AG04450 (cell line): Measurements from ENCODE around the gene COL21A1. TPM values are rescaled to one million over a fixed set of nuclear protein-coding genes. Genes with fewer than 3 reads are reported as not detected.

Experiments
- CTCF ChIA-PET: fragments of 300-600, 350-600 bp; formaldehyde crosslinking; extraction: SDS; loops from one replicate; lab custom pipeline; 2022; ENCODE audit warnings: antibody characterized with exemption, inconsistent platforms; lab: Charles Lee
- POLR2A ChIA-PET: fragments of 350-600 bp; formaldehyde crosslinking; extraction: SDS; loops from one replicate; lab custom pipeline; 2021; ENCODE audit warnings: antibody characterized with exemption, inconsistent platforms; lab: Yijun Ruan, JAX
- DNase-seq: peaks from one replicate; pipeline ENCODE4 v3.0.0-alpha.2; 2011; ENCODE audit warnings: low read depth, low spot score
- H3K27ac ChIP-seq: one replicate; pipeline ENCODE4 v1.5.1; 2012; ENCODE audit warnings: low read depth, low read length, control low read depth
- H3K27me3 ChIP-seq: one replicate; pipeline ENCODE4 v1.6.0; 2012; ENCODE audit warnings: low read length; ENCODE audit not compliant: control insufficient read depth, insufficient read depth
- H3K4me3 ChIP-seq: 2 replicates; pipeline ENCODE4 v1.5.1; 2011; ENCODE audit warnings: mild to moderate bottlenecking, low read depth, low read length, control low read depth
- H3K9me3 ChIP-seq: 2 replicates; pipeline ENCODE4 v1.5.1; 2012; ENCODE audit warnings: low read length; ENCODE audit not compliant: control insufficient read depth, insufficient read depth
- CTCF ChIP-seq: IDR thresholded peaks from 2 replicates; pipeline ENCODE4 v1.5.1; 2011; ENCODE audit warnings: low read depth, low read length, control low read depth, inconsistent platforms
- polyA plus RNA-seq: library from polyadenylated mRNA; depleted of rRNA; stranded (reverse); fragments of >200 nt; gene quantifications from 2 replicates; pipeline ENCODE4 v1.2.3, GENCODE V29; 2011

The COL21A1 gene
- polyA plus RNA-seq, 1 experiment, result 0.40 TPM

GRCh38 chr6:56026455-56027180 lies 220.8 kb downstream of the COL21A1 start:
- DNase-seq, result no peak
- no peak overlapping the region for H3K27ac ChIP-seq
- H3K9me3 ChIP-seq, result no peaks in the 10 kb centered on the region
- POLR2A ChIA-PET, result interaction anchor here (0.6 kb wide), 1 partner anchor 882 kb away, joined by 5 read pairs; no protein-coding TSS in a partner anchor
- CTCF ChIA-PET, result no interaction called here
- H3K4me3 ChIP-seq, result no peak overlapping the region
- TF ChIP-seq CTCF, result no peak
- no peaks in the 10 kb centered on the region for H3K27me3 ChIP-seq

GRCh38 chr6:56025795-56026194 lies 221.6 kb downstream of the COL21A1 start:
- TF ChIP-seq CTCF, result no peak
- Histone ChIP-seq H3K4me3 (no peak overlapping the region), H3K9me3 (no peaks in the 10 kb centered on the region), H3K27ac (no peak overlapping the region), H3K27me3 (no peaks in the 10 kb centered on the region)
- CTCF ChIA-PET, result no interaction called here
- DNase-seq, result no peak
- POLR2A ChIA-PET, result no interaction called here

- no peak for TF ChIP-seq CTCF
- no peaks in the 10 kb centered on the region for H3K27me3 ChIP-seq
- POLR2A ChIA-PET, result no interaction called here
- no peaks in the 10 kb centered on the region for H3K9me3 ChIP-seq
- H3K4me3 ChIP-seq, result no peak overlapping the region
- CTCF ChIA-PET, result interaction anchor here (3.5 kb wide), 1 partner anchor 267 kb away, joined by 17 read pairs; no protein-coding TSS in a partner anchor
- H3K27ac ChIP-seq, result no peak overlapping the region
- no peak for DNase-seq
These were observed 222.4 kb downstream of the COL21A1 start for GRCh38 chr6:56024931-56025330.

GRCh38 chr6:56023829-56024228 lies 223.6 kb downstream of the COL21A1 start:
- TF ChIP-seq CTCF, result no peak
- no peak overlapping the region for H3K4me3 ChIP-seq
- POLR2A ChIA-PET, result interaction anchor here (0.6 kb wide), 1 partner anchor 1970 kb away, joined by 6 read pairs; no protein-coding TSS in a partner anchor
- H3K27me3 ChIP-seq, result no peaks in the 10 kb centered on the region
- DNase-seq, result no peak
- no peaks in the 10 kb centered on the region for H3K9me3 ChIP-seq
- H3K27ac ChIP-seq, result no peak overlapping the region
- CTCF ChIA-PET, result interaction anchor here (0.6 to 3.5 kb wide), 2 partner anchors 43 to 268 kb away, joined by 3 to 17 read pairs; no protein-coding TSS in a partner anchor

GRCh38 chr6:56022678-56023077 lies 224.7 kb downstream of the COL21A1 start:
- H3K27ac ChIP-seq, result no peak overlapping the region
- no peak for DNase-seq
- no peak overlapping the region for H3K4me3 ChIP-seq
- TF ChIP-seq CTCF, result no peak
- ChIA-PET CTCF (interaction anchor here (1.0 to 3.5 kb wide), 2 partner anchors 13 to 269 kb away, joined by 4 to 17 read pairs; no protein-coding TSS in a partner anchor), POLR2A (no interaction called here)
- H3K27me3 ChIP-seq, result no peaks in the 10 kb centered on the region
- no peaks in the 10 kb centered on the region for H3K9me3 ChIP-seq
